ENCODE results near the gene COL4A5.

DNA sequence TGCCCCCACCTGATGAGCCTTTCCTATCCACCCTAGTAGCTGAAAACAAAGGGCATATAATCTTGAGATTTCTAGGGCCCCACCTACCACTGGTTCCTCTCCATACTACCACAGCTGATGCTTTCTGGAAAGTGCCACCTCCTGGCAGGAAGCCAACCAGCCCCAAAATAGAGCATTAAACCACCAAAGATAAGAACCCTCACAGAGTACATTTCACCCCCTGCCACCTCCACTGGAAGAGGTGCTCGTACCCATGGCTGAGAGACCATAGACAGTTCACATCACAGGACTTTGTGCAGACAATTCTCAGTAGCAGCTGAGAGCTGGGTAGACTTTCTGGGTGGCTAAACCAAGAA, 202.6 kb downstream of the COL4A5 start:
- TF ChIP-seq, protein P1, sequence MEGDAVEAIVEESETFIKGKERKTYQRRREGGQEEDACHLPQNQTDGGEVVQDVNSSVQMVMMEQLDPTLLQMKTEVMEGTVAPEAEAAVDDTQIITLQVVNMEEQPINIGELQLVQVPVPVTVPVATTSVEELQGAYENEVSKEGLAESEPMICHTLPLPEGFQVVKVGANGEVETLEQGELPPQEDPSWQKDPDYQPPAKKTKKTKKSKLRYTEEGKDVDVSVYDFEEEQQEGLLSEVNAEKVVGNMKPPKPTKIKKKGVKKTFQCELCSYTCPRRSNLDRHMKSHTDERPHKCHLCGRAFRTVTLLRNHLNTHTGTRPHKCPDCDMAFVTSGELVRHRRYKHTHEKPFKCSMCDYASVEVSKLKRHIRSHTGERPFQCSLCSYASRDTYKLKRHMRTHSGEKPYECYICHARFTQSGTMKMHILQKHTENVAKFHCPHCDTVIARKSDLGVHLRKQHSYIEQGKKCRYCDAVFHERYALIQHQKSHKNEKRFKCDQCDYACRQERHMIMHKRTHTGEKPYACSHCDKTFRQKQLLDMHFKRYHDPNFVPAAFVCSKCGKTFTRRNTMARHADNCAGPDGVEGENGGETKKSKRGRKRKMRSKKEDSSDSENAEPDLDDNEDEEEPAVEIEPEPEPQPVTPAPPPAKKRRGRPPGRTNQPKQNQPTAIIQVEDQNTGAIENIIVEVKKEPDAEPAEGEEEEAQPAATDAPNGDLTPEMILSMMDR (IDR thresholded peaks at IDR 0.05 in 8 of 11, conservative IDR thresholded peaks at IDR 0.05 in 3 of 11) = no peak
- no peak for TF ChIP-seq POLR2A (IDR thresholded peaks at IDR 0.05)
